Subcutaneous abdominal adipose tissue (tissue), 5 donors: ENCODE data around the gene C3orf22.
A peak's percentile ranks its signal among the peaks of the same experiment; 100 is the strongest.

Experiments
- H3K27ac ChIP-seq: one replicate; pipeline ENCODE4 v1.7.0; 2013; ENCODE audit warnings: low read depth, mild to moderate bottlenecking, inconsistent platforms, low read length, moderate library complexity
- H3K27me3 ChIP-seq, 5 donors: one replicate each; pipeline ENCODE4 v1.7.0; 2013; ENCODE audit warnings: low read length in 5 of 5, inconsistent platforms in 1 of 5; ENCODE audit not compliant: control insufficient read depth in 5 of 5, insufficient read depth in 4 of 5
- H3K36me3 ChIP-seq, 5 donors: one replicate each; pipeline ENCODE4 v1.7.0; 2013; ENCODE audit warnings: low read length in 5 of 5; ENCODE audit not compliant: control insufficient read depth in 5 of 5, insufficient read depth in 5 of 5
- H3K4me1 ChIP-seq, 5 donors: one replicate each; pipeline ENCODE4 v1.7.0; 2013; ENCODE audit warnings: low read length in 5 of 5, mild to moderate bottlenecking in 3 of 5, moderate library complexity in 1 of 5; ENCODE audit not compliant: control insufficient read depth in 5 of 5, insufficient read depth in 5 of 5
- H3K4me3 ChIP-seq, 5 donors: one replicate each; pipeline ENCODE4 v1.7.0; 2013; ENCODE audit warnings: low read length in 5 of 5, low read depth in 1 of 5
- H3K9ac ChIP-seq, 5 donors: one replicate each; pipeline ENCODE4 v1.7.0; 2013; ENCODE audit warnings: low read length in 5 of 5, mild to moderate bottlenecking in 4 of 5, moderate library complexity in 3 of 5
- H3K9me3 ChIP-seq, 5 donors: one replicate each; pipeline ENCODE4 v1.7.0; 2013; ENCODE audit warnings: low read length in 5 of 5; ENCODE audit not compliant: control insufficient read depth in 5 of 5
- donor health status: healthy.
- donor health status: healthy.
- donor health status: healthy.
- donor health status: healthy.
- donor health status: healthy.

Gene C3orf22

DNA sequence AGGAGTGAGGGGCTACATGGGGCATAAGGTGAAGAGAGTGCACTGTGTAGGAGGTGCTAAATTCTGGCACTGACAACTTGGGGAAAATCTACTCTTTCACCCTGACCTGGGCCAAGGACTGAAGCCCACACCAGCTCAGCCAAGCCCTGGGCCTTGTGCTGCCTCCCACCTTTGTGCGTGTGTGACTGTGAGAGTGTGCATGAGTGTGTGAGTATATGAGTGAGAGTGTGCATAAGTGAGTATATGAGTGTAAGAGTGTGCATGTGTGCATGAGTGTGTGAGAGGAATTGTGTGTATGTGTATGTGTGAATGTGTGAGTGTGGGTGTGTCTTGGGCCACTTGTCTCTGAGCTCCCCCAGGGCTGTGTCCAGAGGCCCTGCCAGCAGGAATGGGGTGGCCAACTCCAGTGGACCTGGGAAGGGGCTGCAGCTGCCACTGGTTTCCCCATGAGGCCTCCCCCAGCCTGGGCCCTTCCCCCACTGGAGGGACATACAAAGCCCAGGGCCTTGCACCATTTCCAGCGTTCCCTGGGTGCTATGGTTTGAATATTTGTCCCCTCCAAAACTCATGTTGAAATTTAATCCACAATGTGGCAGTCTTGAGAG, 15.2 kb downstream of the C3orf22 start:
- peaks cover 0 to 23% (median 15%) of the 10 kb centered on the region in 5 donors for H3K27me3 ChIP-seq
- H3K9ac ChIP-seq, result no peak overlapping the region
- no peak overlapping the region for H3K4me3 ChIP-seq
- H3K9me3 ChIP-seq, result no peaks in the 10 kb centered on the region
- peaks cover 3 to 29% (median 14%) of the 10 kb centered on the region in 5 donors for H3K4me1 ChIP-seq
- no peaks in the 10 kb centered on the region for H3K36me3 ChIP-seq
- H3K27ac ChIP-seq, result no peak overlapping the region

- Histone ChIP-seq H3K9ac (no peak overlapping the region), H3K9me3 (no peaks in the 10 kb centered on the region), H3K27me3 (peaks cover 3 to 25% (median 20%) of the 10 kb centered on the region in 5 donors), H3K4me1 (peaks cover 3 to 29% (median 14%) of the 10 kb centered on the region in 5 donors), H3K4me3 (no peak overlapping the region), H3K27ac (no peak overlapping the region), H3K36me3 (no peaks in the 10 kb centered on the region)
Observed at GRCh38 chr3:126542340-126543241, 16.1 kb downstream of the C3orf22 start.

DNA sequence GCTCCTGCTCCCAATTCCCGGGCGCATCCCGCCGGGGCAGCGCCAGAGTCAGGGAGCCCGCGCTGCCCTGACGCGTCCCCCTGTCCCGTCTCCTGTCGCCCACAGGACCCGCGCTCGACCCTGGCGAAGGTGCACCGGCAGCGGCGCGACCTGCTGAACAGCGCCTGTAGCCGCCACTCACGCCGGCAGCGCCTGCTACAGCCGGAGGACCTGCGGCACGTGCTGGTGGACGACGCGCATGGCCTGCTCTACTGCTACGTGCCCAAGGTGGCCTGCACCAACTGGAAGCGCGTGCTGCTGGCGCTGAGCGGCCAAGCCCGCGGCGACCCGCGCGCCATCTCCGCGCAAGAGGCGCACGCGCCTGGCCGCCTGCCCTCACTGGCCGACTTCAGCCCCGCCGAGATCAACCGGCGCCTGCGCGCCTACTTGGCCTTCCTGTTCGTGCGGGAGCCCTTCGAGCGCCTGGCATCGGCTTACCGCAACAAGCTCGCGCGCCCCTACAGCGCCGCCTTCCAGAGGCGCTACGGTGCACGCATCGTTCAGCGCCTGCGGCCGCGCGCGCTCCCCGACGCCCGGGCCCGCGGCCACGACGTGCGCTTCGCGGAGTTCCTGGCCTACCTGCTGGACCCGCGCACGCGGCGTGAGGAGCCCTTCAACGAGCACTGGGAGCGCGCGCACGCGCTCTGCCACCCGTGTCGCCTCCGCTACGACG, 16.9 kb downstream of the C3orf22 start:
- peak overlapping the region in 1 of 5 donors; percentile 14 for H3K4me3 ChIP-seq
- peaks cover 11 to 33% (median 25%) of the 10 kb centered on the region in 5 donors for H3K27me3 ChIP-seq
- H3K27ac ChIP-seq, result no peak overlapping the region
- H3K36me3 ChIP-seq, result no peaks in the 10 kb centered on the region
- peaks cover 3 to 29% (median 14%) of the 10 kb centered on the region in 5 donors for H3K4me1 ChIP-seq
- no peaks in the 10 kb centered on the region for H3K9me3 ChIP-seq
- H3K9ac ChIP-seq, result no peak overlapping the region

DNA sequence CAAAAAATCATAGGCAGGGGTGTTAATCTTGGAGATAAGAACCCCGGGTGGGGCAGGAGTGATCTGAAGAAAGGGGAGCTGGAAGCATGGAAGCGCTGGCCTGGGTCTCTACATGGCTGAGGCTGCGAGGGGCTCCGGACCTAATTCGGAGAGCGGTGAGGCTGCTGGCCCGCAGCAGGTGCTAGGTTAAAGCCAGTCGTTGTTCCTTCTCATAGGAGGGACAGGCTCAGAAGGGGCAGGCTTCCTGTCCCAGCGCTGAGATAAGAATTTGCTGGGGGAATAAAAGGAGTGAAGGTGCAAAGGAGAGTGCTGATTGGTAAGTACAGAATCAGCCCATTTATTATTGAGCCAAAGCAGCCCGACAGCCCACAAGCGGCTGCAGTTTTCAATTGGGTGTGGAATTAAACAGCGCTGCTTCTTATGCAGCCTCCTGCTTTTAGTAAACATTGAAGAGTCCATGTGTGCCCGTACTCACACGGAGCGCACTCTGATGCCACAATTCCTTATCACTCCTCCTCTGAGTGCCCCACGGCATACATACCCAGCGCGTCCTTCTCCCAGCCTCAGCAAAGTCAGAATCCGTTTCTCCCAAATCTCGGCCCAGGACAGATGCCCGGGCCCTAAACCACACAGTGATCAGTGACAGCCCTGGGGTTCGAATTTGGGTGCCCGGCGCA, 17.6 kb downstream of the C3orf22 start:
- peaks cover 3 to 29% (median 14%) of the 10 kb centered on the region in 5 donors for H3K4me1 ChIP-seq
- no peak overlapping the region for H3K9ac ChIP-seq
- no peak overlapping the region for H3K27ac ChIP-seq
- peaks cover 16 to 37% (median 29%) of the 10 kb centered on the region in 5 donors for H3K27me3 ChIP-seq
- H3K36me3 ChIP-seq, result no peaks in the 10 kb centered on the region
- no peaks in the 10 kb centered on the region for H3K9me3 ChIP-seq
- H3K4me3 ChIP-seq, result no peak overlapping the region

- Histone ChIP-seq H3K27ac (no peak overlapping the region), H3K9ac (no peak overlapping the region), H3K36me3 (no peaks in the 10 kb centered on the region), H3K9me3 (no peaks in the 10 kb centered on the region), H3K4me3 (no peak overlapping the region), H3K4me1 (peaks cover 3 to 29% (median 14%) of the 10 kb centered on the region in 5 donors), H3K27me3 (peaks cover 18 to 43% (median 32%) of the 10 kb centered on the region in 5 donors)
Observed at GRCh38 chr3:126540342-126540849, 18.3 kb downstream of the C3orf22 start.

GRCh38 chr3:126539558-126540250, 19.0 kb downstream of the C3orf22 start:
- Histone ChIP-seq H3K4me1 (peaks cover 3 to 29% (median 14%) of the 10 kb centered on the region in 5 donors), H3K27me3 (peaks cover 18 to 48% (median 32%) of the 10 kb centered on the region in 5 donors), H3K9me3 (no peaks in the 10 kb centered on the region), H3K36me3 (no peaks in the 10 kb centered on the region), H3K4me3 (no peak overlapping the region), H3K9ac (no peak overlapping the region), H3K27ac (no peak overlapping the region)

- H3K4me1 ChIP-seq, result peaks cover 3 to 29% (median 14%) of the 10 kb centered on the region in 5 donors
- H3K4me3 ChIP-seq, result no peak overlapping the region
- peaks cover 18 to 51% (median 32%) of the 10 kb centered on the region in 5 donors for H3K27me3 ChIP-seq
- no peaks in the 10 kb centered on the region for H3K9me3 ChIP-seq
- H3K9ac ChIP-seq, result no peak overlapping the region
- H3K36me3 ChIP-seq, result no peaks in the 10 kb centered on the region
- no peak overlapping the region for H3K27ac ChIP-seq
Observed at GRCh38 chr3:126538966-126539365, 19.8 kb downstream of the C3orf22 start.

GRCh38 chr3:126538316-126538715, 20.4 kb downstream of the C3orf22 start:
- Histone ChIP-seq H3K36me3 (no peaks in the 10 kb centered on the region), H3K9ac (no peak overlapping the region), H3K9me3 (no peaks in the 10 kb centered on the region), H3K27me3 (peaks cover 18 to 47% (median 29%) of the 10 kb centered on the region in 5 donors), H3K4me1 (peaks cover 3 to 29% (median 14%) of the 10 kb centered on the region in 5 donors), H3K4me3 (no peak overlapping the region), H3K27ac (no peak overlapping the region)

DNA sequence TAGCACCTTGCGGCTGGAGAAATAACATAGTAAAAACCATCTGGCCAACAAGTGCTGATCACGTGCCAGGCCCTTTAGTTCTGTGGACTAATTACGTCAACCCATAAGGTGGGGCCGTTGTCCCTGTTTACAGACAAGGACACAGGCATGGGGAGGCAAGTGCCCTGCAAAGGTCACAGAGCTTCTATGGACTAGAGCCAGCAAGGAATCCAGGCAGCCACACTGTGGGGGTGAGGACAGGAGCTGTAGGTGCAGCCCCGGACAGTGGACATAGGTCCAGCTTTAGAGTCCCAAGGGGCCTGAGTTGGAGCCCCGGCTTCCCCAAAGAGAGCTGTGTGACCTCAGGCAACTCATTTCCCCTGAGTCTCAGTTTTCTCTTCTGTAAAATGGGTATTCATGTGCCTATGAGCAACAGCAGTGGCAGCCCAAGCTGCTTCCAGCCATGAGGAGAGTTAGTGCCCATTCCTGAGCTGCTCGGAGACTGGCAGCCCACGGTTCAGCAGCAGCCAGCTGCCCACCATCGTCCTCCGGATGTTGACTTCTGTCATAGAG, 20.9 kb downstream of the C3orf22 start:
- Histone ChIP-seq H3K9ac (no peak overlapping the region), H3K4me1 (peaks cover 3 to 29% (median 14%) of the 10 kb centered on the region in 5 donors), H3K4me3 (no peak overlapping the region), H3K9me3 (no peaks in the 10 kb centered on the region), H3K36me3 (no peaks in the 10 kb centered on the region), H3K27ac (no peak overlapping the region), H3K27me3 (peaks cover 18 to 44% (median 29%) of the 10 kb centered on the region in 5 donors)
